Ramos (cell line): ENCODE data around the gene GIGYF2.
"Not testable (repeated sequence)": the region's sequence is repeated elsewhere in the genome, so short reads cannot be mapped to it uniquely, and the experiment has no call there.

ENCODE experiments used
- in situ Hi-C: fragments of 300-500 bp; cut with MboI; formaldehyde crosslinking; loops from one replicate; pipeline ENCODE4 v1.14.3; 2022; ENCODE audit warnings: low sequenced_read_pairs; ENCODE audit not compliant: unreplicated experiment

Gene GIGYF2

GRCh38 chr2:232697059-232697806 lies at the start of gene GIGYF2:
Gene GIGYF2, plus strand, starts transcription at chr2:232697331. Its CDS starts 37,867 bp downstream, at chr2:232735198.
- in situ Hi-C loops = no loop called here

GRCh38 chr2:232649033-232649432 lies 48.1 kb upstream of the GIGYF2 start:
- in situ Hi-C loops = no loop called here

GRCh38 chr2:232652505-232652851 lies 44.7 kb upstream of the GIGYF2 start:
- in situ Hi-C loops = no loop called here

GRCh38 chr2:232653441-232653840 lies 43.7 kb upstream of the GIGYF2 start:
- in situ Hi-C loops = no loop called here

GRCh38 chr2:232655392-232655791 lies 41.7 kb upstream of the GIGYF2 start:
- in situ Hi-C loops = no loop called here

- in situ Hi-C loops = no loop called here
Measured at GRCh38 chr2:232658217-232658785, 38.8 kb upstream of the GIGYF2 start.

GRCh38 chr2:232659359-232659758 lies 37.8 kb upstream of the GIGYF2 start:
- in situ Hi-C loops = no loop called here

GRCh38 chr2:232662486-232663260 lies 34.5 kb upstream of the GIGYF2 start:
- in situ Hi-C loops = no loop called here

GRCh38 chr2:232666051-232666805 lies 30.9 kb upstream of the GIGYF2 start:
- in situ Hi-C loops = no loop called here

- in situ Hi-C loops = no loop called here
Measured at GRCh38 chr2:232667989-232668583, 29.0 kb upstream of the GIGYF2 start.

- in situ Hi-C loops = no loop called here
Measured at GRCh38 chr2:232668805-232669444, 28.2 kb upstream of the GIGYF2 start.

- in situ Hi-C loops = no loop called here
Measured at GRCh38 chr2:232672588-232672987, 24.5 kb upstream of the GIGYF2 start.

- in situ Hi-C loops = no loop called here
Measured at GRCh38 chr2:232674491-232674890, 22.6 kb upstream of the GIGYF2 start.

GRCh38 chr2:232675381-232675780 lies 21.8 kb upstream of the GIGYF2 start:
- in situ Hi-C loops = no loop called here

GRCh38 chr2:232680006-232680405 lies 17.1 kb upstream of the GIGYF2 start:
- in situ Hi-C loops = no loop called here

GRCh38 chr2:232681527-232681926 lies 15.6 kb upstream of the GIGYF2 start:
- in situ Hi-C loops = no loop called here

GRCh38 chr2:232683368-232683767 lies 13.8 kb upstream of the GIGYF2 start:
- in situ Hi-C loops = no loop called here

GRCh38 chr2:232685391-232685790 lies 11.7 kb upstream of the GIGYF2 start:
- in situ Hi-C loops = not testable (repeated sequence)

- in situ Hi-C loops = no loop called here
Measured at GRCh38 chr2:232687382-232688160, 9.6 kb upstream of the GIGYF2 start.
